Measurements from ENCODE around the gene ATP7B. TPM values are rescaled to one million over a fixed set of nuclear protein-coding genes. Genes with fewer than 3 reads are reported as not detected.

The ATP7B gene
- polyA plus RNA-seq, 3 donors, result 0.39 to 0.44 TPM; not detected in 1

GRCh38 chr13:51932231-51932630 lies 79.0 kb downstream of the ATP7B start:
- H3K9ac ChIP-seq (ENCODE audit: insufficient read depth, low read length, poor library complexity, severe bottlenecking), result no peak overlapping the region
- peaks cover 0 to 6% (median 2%) of the 10 kb centered on the region in 3 donors for H3K27me3 Mint-ChIP-seq (ENCODE audit: low read depth in 3 of 3)
- no peaks in the 10 kb centered on the region for H3K9me3 Mint-ChIP-seq
- H3K36me3 Mint-ChIP-seq, result no peaks in the 10 kb centered on the region
- no peak overlapping the region for H3K4me2 ChIP-seq (replicated peaks; ENCODE audit: extremely low read depth, low read length, poor library complexity, severe bottlenecking)
- no peaks in the 10 kb centered on the region for H3K36me3 ChIP-seq (replicated peaks in 1 of 2; ENCODE audit: control insufficient read depth in 1 of 2, insufficient read depth in 2 of 2, low read length in 2 of 2)
- H3K4me3 ChIP-seq (replicated peaks in 1 of 3; ENCODE audit: low read depth in 2 of 3, low read length in 3 of 3), result no peak overlapping the region
- no peaks in the 10 kb centered on the region for H3K4me1 Mint-ChIP-seq
- no peaks in the 10 kb centered on the region for H3K4me1 ChIP-seq (ENCODE audit: control insufficient read depth in 1 of 2, insufficient read depth in 2 of 2, low read length in 2 of 2)
- H2AFZ ChIP-seq (ENCODE audit: insufficient read depth, low read depth, low read length, poor library complexity, severe bottlenecking), result no peak overlapping the region
- intact Hi-C loops (cut with micrococcal nuclease), result no loop called here
- H3K27ac ChIP-seq (ENCODE audit: low read depth in 1 of 2, low read length in 2 of 2), result no peak overlapping the region
- no peaks in the 10 kb centered on the region for H3K9me3 ChIP-seq (replicated peaks in 1 of 2; ENCODE audit: control insufficient read depth in 1 of 2, insufficient read depth in 1 of 2, low read length in 2 of 2)
- 100% methylated on average over 5 of the region's 9 CpGs for WGBS (ENCODE audit: insufficient coverage)
- H3K4me3 Mint-ChIP-seq, result no peak overlapping the region
- no peaks in the 10 kb centered on the region for H3K27me3 ChIP-seq (ENCODE audit: control insufficient read depth in 2 of 2, insufficient read depth in 2 of 2, low read length in 2 of 2)
- DNase-seq, result no peak
- H4K20me1 ChIP-seq (ENCODE audit: insufficient read depth, low read length), result no peaks in the 10 kb centered on the region
- TF ChIP-seq, protein P1, sequence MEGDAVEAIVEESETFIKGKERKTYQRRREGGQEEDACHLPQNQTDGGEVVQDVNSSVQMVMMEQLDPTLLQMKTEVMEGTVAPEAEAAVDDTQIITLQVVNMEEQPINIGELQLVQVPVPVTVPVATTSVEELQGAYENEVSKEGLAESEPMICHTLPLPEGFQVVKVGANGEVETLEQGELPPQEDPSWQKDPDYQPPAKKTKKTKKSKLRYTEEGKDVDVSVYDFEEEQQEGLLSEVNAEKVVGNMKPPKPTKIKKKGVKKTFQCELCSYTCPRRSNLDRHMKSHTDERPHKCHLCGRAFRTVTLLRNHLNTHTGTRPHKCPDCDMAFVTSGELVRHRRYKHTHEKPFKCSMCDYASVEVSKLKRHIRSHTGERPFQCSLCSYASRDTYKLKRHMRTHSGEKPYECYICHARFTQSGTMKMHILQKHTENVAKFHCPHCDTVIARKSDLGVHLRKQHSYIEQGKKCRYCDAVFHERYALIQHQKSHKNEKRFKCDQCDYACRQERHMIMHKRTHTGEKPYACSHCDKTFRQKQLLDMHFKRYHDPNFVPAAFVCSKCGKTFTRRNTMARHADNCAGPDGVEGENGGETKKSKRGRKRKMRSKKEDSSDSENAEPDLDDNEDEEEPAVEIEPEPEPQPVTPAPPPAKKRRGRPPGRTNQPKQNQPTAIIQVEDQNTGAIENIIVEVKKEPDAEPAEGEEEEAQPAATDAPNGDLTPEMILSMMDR (IDR thresholded peaks at IDR 0.05), result no peak
- no peaks in the 10 kb centered on the region for H3K79me2 ChIP-seq (ENCODE audit: insufficient read depth, low read length)
- H3K27ac Mint-ChIP-seq, result no peak overlapping the region

GRCh38 chr13:51931606-51932005 lies 79.6 kb downstream of the ATP7B start:
- intact Hi-C loops (cut with micrococcal nuclease), result no loop called here
- Mint-ChIP-seq H3K27ac (no peak overlapping the region), H3K9me3 (no peaks in the 10 kb centered on the region)

More at GRCh38 chr13:51931606-51932005, 79.6 kb downstream of the ATP7B start:
- Mint-ChIP-seq H3K36me3 (no peaks in the 10 kb centered on the region), H3K27me3 (ENCODE audit: low read depth in 3 of 3) (peaks cover 0 to 6% (median 2%) of the 10 kb centered on the region in 3 donors), H3K4me1 (no peaks in the 10 kb centered on the region), H3K4me3 (no peak overlapping the region)
- no peak overlapping the region for H3K4me3 ChIP-seq (replicated peaks in 1 of 3; ENCODE audit: low read depth in 2 of 3, low read length in 3 of 3)
- H4K20me1 ChIP-seq (ENCODE audit: insufficient read depth, low read length), result no peaks in the 10 kb centered on the region
- H3K27me3 ChIP-seq (ENCODE audit: control insufficient read depth in 2 of 2, insufficient read depth in 2 of 2, low read length in 2 of 2), result no peaks in the 10 kb centered on the region
- H3K9ac ChIP-seq (ENCODE audit: insufficient read depth, low read length, poor library complexity, severe bottlenecking), result no peak overlapping the region
- no peak overlapping the region for H2AFZ ChIP-seq (ENCODE audit: insufficient read depth, low read depth, low read length, poor library complexity, severe bottlenecking)
- no peaks in the 10 kb centered on the region for H3K9me3 ChIP-seq (replicated peaks in 1 of 2; ENCODE audit: control insufficient read depth in 1 of 2, insufficient read depth in 1 of 2, low read length in 2 of 2)
- DNase-seq, result no peak
- H3K36me3 ChIP-seq (replicated peaks in 1 of 2; ENCODE audit: control insufficient read depth in 1 of 2, insufficient read depth in 2 of 2, low read length in 2 of 2), result no peaks in the 10 kb centered on the region
- TF ChIP-seq, protein P1 (IDR thresholded peaks at IDR 0.05), result no peak
- H3K4me1 ChIP-seq (ENCODE audit: control insufficient read depth in 1 of 2, insufficient read depth in 2 of 2, low read length in 2 of 2), result no peaks in the 10 kb centered on the region
- no peak overlapping the region for H3K4me2 ChIP-seq (replicated peaks; ENCODE audit: extremely low read depth, low read length, poor library complexity, severe bottlenecking)
- no peaks in the 10 kb centered on the region for H3K79me2 ChIP-seq (ENCODE audit: insufficient read depth, low read length)
- no peak overlapping the region for H3K27ac ChIP-seq (ENCODE audit: low read depth in 1 of 2, low read length in 2 of 2)
- WGBS (ENCODE audit: insufficient coverage), result 90% methylated on average over 2 of the region's 6 CpGs
